Measurements from ENCODE around the gene STX8. TPM values are rescaled to one million over a fixed set of nuclear protein-coding genes. Genes with fewer than 3 reads are reported as not detected.

The STX8 gene
- polyA plus RNA-seq, 3 donors from 2014 or later = 249 to 381 (median 263) TPM

- H3K27me3 Mint-ChIP-seq (ENCODE audit: low read depth in 3 of 3) = peaks cover 0 to 3% (median 0%) of the 10 kb centered on the region in 3 donors
- DNase-seq = no peak
- no peak overlapping the region for H3K27ac Mint-ChIP-seq
- H3K4me3 Mint-ChIP-seq = no peak overlapping the region
- peaks cover under 1 to 5% (median 3%) of the 10 kb centered on the region in 3 donors for H3K36me3 Mint-ChIP-seq
- peaks cover 3 to 13% of the 10 kb centered on the region in 2 donors for H3K4me1 Mint-ChIP-seq
- peaks cover under 1 to 3% (median 1%) of the 10 kb centered on the region in 6 donors for H3K9me3 Mint-ChIP-seq
These were observed 246.2 kb downstream of the STX8 start for GRCh38 chr17:9329251-9329921.

GRCh38 chr17:9324864-9325263 lies 250.8 kb downstream of the STX8 start:
- no peak for DNase-seq
- Mint-ChIP-seq H3K27me3 (ENCODE audit: low read depth in 3 of 3) (peaks cover 0 to 1% (median 0%) of the 10 kb centered on the region in 3 donors), H3K27ac (no peak overlapping the region), H3K36me3 (peaks cover 0 to 4% (median 0%) of the 10 kb centered on the region in 3 donors), H3K4me3 (no peak overlapping the region), H3K4me1 (peaks cover 6 to 7% of the 10 kb centered on the region in 2 donors), H3K9me3 (no peaks in the 10 kb centered on the region)

- Mint-ChIP-seq H3K36me3 (peaks cover 10 to 12% (median 12%) of the 10 kb centered on the region in 3 donors), H3K27ac (no peak overlapping the region), H3K27me3 (ENCODE audit: low read depth in 3 of 3) (peaks cover 0 to 1% (median 0%) of the 10 kb centered on the region in 3 donors), H3K4me3 (no peak overlapping the region), H3K4me1 (peaks cover 0 to 6% of the 10 kb centered on the region in 2 donors), H3K9me3 (peaks cover 0 to 7% (median 2%) of the 10 kb centered on the region in 6 donors)
- DNase-seq = no peak
These were observed 253.3 kb downstream of the STX8 start for GRCh38 chr17:9322326-9322725.

GRCh38 chr17:9321890-9322289 lies 253.7 kb downstream of the STX8 start:
- DNase-seq = no peak
- H3K4me1 Mint-ChIP-seq = peaks cover 0 to 6% of the 10 kb centered on the region in 2 donors
- H3K4me3 Mint-ChIP-seq = no peak overlapping the region
- peaks cover 10 to 15% (median 12%) of the 10 kb centered on the region in 3 donors for H3K36me3 Mint-ChIP-seq
- H3K9me3 Mint-ChIP-seq = peaks cover 0 to 7% (median 2%) of the 10 kb centered on the region in 6 donors
- no peak overlapping the region for H3K27ac Mint-ChIP-seq
- no peaks in the 10 kb centered on the region for H3K27me3 Mint-ChIP-seq (ENCODE audit: low read depth in 3 of 3)

- Mint-ChIP-seq H3K4me3 (no peak overlapping the region), H3K27me3 (ENCODE audit: low read depth in 3 of 3) (no peaks in the 10 kb centered on the region), H3K4me1 (peaks cover 0 to 5% of the 10 kb centered on the region in 2 donors), H3K27ac (no peak overlapping the region), H3K36me3 (peaks cover 10 to 17% (median 12%) of the 10 kb centered on the region in 3 donors), H3K9me3 (peaks cover 0 to 7% (median 3%) of the 10 kb centered on the region in 6 donors)
- no peak for DNase-seq
These were observed 260.3 kb downstream of the STX8 start for GRCh38 chr17:9315360-9315759.

GRCh38 chr17:9313346-9313745 lies 262.3 kb downstream of the STX8 start:
- H3K27ac Mint-ChIP-seq = peak overlapping the region in 1 of 6 donors; percentile 40
- H3K36me3 Mint-ChIP-seq = peaks cover 4 to 11% (median 5%) of the 10 kb centered on the region in 3 donors
- DNase-seq = no peak
- no peak overlapping the region for H3K4me3 Mint-ChIP-seq
- peaks cover 0 to 5% of the 10 kb centered on the region in 2 donors for H3K4me1 Mint-ChIP-seq
- H3K27me3 Mint-ChIP-seq (ENCODE audit: low read depth in 3 of 3) = peaks cover 0 to 2% (median 0%) of the 10 kb centered on the region in 3 donors
- peaks cover 0 to 3% (median under 1%) of the 10 kb centered on the region in 6 donors for H3K9me3 Mint-ChIP-seq

- peaks cover 0 to 2% (median 0%) of the 10 kb centered on the region in 3 donors for H3K27me3 Mint-ChIP-seq (ENCODE audit: low read depth in 3 of 3)
- DNase-seq = no peak
- H3K36me3 Mint-ChIP-seq = peaks cover 0 to 4% (median 0%) of the 10 kb centered on the region in 3 donors
- H3K27ac Mint-ChIP-seq = no peak overlapping the region
- H3K9me3 Mint-ChIP-seq = no peaks in the 10 kb centered on the region
- no peak overlapping the region for H3K4me3 Mint-ChIP-seq
- no peaks in the 10 kb centered on the region for H3K4me1 Mint-ChIP-seq
These were observed 266.4 kb downstream of the STX8 start for GRCh38 chr17:9309216-9309615.

GRCh38 chr17:9308069-9308468 lies 267.6 kb downstream of the STX8 start:
- peaks cover 0 to 4% (median 0%) of the 10 kb centered on the region in 3 donors for H3K36me3 Mint-ChIP-seq
- H3K27ac Mint-ChIP-seq = no peak overlapping the region
- DNase-seq = no peak
- no peaks in the 10 kb centered on the region for H3K9me3 Mint-ChIP-seq
- peaks cover 0 to 2% (median 0%) of the 10 kb centered on the region in 3 donors for H3K27me3 Mint-ChIP-seq (ENCODE audit: low read depth in 3 of 3)
- no peaks in the 10 kb centered on the region for H3K4me1 Mint-ChIP-seq
- H3K4me3 Mint-ChIP-seq = no peak overlapping the region

GRCh38 chr17:9307313-9307998 lies 268.2 kb downstream of the STX8 start:
- H3K4me3 Mint-ChIP-seq = no peak overlapping the region
- peak overlapping the region in 1 of 6 donors; percentile 8 for H3K27ac Mint-ChIP-seq
- peaks cover 0 to 2% (median 0%) of the 10 kb centered on the region in 3 donors for H3K27me3 Mint-ChIP-seq (ENCODE audit: low read depth in 3 of 3)
- no peaks in the 10 kb centered on the region for H3K9me3 Mint-ChIP-seq
- H3K36me3 Mint-ChIP-seq = peaks cover 0 to 2% (median 0%) of the 10 kb centered on the region in 3 donors
- no peak for DNase-seq
- H3K4me1 Mint-ChIP-seq = no peaks in the 10 kb centered on the region

- H3K4me3 Mint-ChIP-seq = no peak overlapping the region
- no peaks in the 10 kb centered on the region for H3K9me3 Mint-ChIP-seq
- H3K36me3 Mint-ChIP-seq = no peaks in the 10 kb centered on the region
- DNase-seq = no peak
- H3K27me3 Mint-ChIP-seq (ENCODE audit: low read depth in 3 of 3) = peaks cover 0 to 2% (median 0%) of the 10 kb centered on the region in 3 donors
- peaks cover 2% of the 10 kb centered on the region in 2 donors for H3K4me1 Mint-ChIP-seq
- no peak overlapping the region for H3K27ac Mint-ChIP-seq
These were observed 269.5 kb downstream of the STX8 start for GRCh38 chr17:9306086-9306485.

- Mint-ChIP-seq H3K4me3 (no peak overlapping the region), H3K9me3 (no peaks in the 10 kb centered on the region), H3K27me3 (ENCODE audit: low read depth in 3 of 3) (peaks cover 0 to 1% (median 0%) of the 10 kb centered on the region in 3 donors), H3K27ac (no peak overlapping the region), H3K4me1 (peaks cover 4 to 9% of the 10 kb centered on the region in 2 donors), H3K36me3 (no peaks in the 10 kb centered on the region)
- DNase-seq = no peak
These were observed 275.9 kb downstream of the STX8 start for GRCh38 chr17:9299695-9300094.

- Mint-ChIP-seq H3K27me3 (ENCODE audit: low read depth in 3 of 3) (peaks cover 0 to 1% (median 0%) of the 10 kb centered on the region in 3 donors), H3K4me3 (no peak overlapping the region), H3K4me1 (peaks cover 4 to 9% of the 10 kb centered on the region in 2 donors)
These were observed 276.8 kb downstream of the STX8 start for GRCh38 chr17:9298776-9299295.

GRCh38 chr17:9298135-9298534 lies 277.5 kb downstream of the STX8 start:
- no peak for DNase-seq
- no peak overlapping the region for H3K27ac Mint-ChIP-seq
- H3K36me3 Mint-ChIP-seq = peaks cover 0 to 4% (median 0%) of the 10 kb centered on the region in 3 donors
- no peak overlapping the region for H3K4me3 Mint-ChIP-seq
- H3K27me3 Mint-ChIP-seq (ENCODE audit: low read depth in 3 of 3) = peaks cover 0 to 1% (median 0%) of the 10 kb centered on the region in 3 donors
- no peaks in the 10 kb centered on the region for H3K9me3 Mint-ChIP-seq
- H3K4me1 Mint-ChIP-seq = peaks cover 4 to 9% of the 10 kb centered on the region in 2 donors

More at GRCh38 chr17:9298776-9299295, 276.8 kb downstream of the STX8 start:
- DNase-seq = no peak
- no peak overlapping the region for H3K27ac Mint-ChIP-seq
- H3K9me3 Mint-ChIP-seq = no peaks in the 10 kb centered on the region
- H3K36me3 Mint-ChIP-seq = peaks cover 0 to 4% (median 0%) of the 10 kb centered on the region in 3 donors

Data from immature natural killer cell (primary cell).